Right hindlimb (tissue), 1 donor: ENCODE results near the gene B3GALT6.
"Not testable (repeated sequence)": the region's sequence is repeated elsewhere in the genome, so short reads cannot be mapped to it uniquely, and the experiment has no call there.

ENCODE experiments used
- DNase-seq: peaks from one replicate; pipeline ENCODE4 v3.0.0-alpha.2; 2018

The B3GALT6 gene

DNA sequence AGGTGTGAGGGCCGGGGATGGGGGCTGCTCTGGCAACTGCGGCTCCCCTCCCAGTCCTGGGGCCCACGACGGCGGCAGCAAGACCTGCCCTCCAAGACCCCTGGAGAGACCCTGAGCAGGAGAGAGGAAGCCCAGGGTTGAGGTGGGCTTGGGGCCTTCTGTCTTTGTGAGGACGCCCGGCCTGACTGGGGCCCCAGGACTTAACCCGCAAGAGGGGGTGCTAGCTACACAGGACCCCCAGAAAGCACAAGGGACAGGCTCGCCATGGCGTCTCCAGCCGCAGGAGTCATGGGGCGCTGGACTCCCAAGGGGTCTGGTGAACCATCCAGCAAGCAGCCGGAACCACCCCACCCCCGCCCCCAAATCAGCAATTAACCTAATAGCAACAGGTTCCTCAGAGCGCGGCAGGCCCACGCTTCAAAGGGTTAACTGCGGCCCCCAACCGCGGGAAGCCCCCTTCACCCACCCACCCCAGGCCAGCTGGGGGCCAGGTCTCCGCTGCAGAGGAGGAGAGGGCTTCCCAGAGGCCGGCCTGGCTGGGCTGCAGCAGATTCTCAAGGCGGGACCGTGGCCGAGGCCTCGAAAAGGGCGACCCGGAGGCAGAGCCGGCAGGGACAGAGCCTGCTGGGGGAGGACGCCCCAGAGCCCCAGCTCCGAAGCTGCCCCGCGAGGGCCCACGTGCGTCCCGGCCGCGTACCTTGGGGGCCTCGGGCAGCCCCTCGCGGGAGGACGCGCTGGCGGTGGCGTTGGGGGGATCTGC, 14.0 kb downstream of the B3GALT6 start:
- DNase-seq, result no peak

- no peak for DNase-seq
Observed at GRCh38 chr1:1246577-1247340, 14.7 kb downstream of the B3GALT6 start, which contains the start of gene C1QTNF12. TSS of gene C1QTNF12 (minus strand) at chr1:1246722. CDS start at chr1:1246690, 32 bp downstream.

- no peak for DNase-seq
Observed at GRCh38 chr1:1247341-1247913, 15.4 kb downstream of the B3GALT6 start.

DNA sequence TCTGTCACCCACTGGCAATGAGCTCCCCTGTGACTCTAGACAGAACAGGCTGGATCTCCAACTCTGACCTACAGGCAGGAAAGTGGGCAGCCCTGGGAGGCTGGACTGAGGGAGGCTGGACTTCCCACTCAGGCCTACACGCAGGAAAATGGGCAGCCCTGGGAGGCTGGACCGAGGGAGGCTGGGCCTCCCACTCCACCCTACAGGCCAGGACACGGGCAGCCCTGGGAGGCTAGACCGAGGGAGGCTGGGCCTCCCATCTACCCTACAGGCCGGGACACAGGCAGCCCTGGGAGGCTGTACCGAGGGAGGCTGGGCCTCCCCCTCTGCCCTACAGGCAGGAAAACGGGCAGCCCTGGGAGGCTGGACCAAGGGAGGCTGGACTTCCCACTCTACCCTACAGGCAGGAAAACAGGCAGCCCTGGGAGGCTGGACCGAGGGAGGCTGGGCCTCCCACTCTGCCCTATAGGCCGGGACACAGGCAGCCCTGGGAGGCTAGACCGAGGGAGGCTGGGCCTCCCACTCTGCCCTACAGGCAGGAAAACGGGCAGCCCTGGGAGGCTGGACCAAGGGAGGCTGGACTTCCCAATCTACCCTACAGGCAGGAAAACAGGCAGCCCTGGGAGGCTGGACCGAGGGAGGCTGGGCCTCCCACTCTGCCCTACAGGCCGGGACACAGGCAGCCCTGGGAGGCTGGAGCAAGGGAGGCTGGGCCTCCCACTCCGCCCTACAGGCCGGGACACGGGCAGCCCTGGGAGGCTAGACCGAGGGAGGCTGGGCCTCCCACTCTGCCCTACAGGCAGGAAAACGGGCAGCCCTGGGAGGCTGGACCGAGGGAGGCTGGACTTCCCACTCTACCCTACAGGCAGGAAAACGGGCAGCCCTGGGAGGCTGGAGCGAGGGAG, 16.2 kb downstream of the B3GALT6 start:
- DNase-seq, result not testable (repeated sequence)

GRCh38 chr1:1250786-1251284, 18.8 kb downstream of the B3GALT6 start:
- DNase-seq, result no peak

DNA sequence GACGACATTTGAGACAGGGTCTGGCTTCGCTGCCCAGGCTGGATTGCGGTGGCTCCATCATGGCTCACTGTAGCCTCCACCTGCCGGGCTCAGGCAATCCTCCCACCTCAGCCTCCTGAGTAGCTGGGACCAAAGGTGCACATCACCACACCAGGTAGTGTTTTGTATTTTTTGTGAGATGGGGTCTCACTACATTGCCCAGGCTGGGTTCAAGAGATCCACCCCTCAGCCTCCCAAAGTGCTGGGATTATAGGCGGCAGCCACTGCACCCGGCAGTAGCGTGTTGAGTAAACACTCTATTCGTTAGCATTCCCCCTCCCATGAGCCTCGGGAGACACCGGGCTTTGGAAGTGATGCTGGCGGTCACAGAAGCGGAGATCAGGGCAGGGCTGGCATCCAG, 21.3 kb downstream of the B3GALT6 start:
- no peak for DNase-seq

GRCh38 chr1:1253972-1254666, 22.1 kb downstream of the B3GALT6 start:
- no peak for DNase-seq

- DNase-seq, result no peak
Observed at GRCh38 chr1:1254667-1254998, 22.6 kb downstream of the B3GALT6 start.

DNA sequence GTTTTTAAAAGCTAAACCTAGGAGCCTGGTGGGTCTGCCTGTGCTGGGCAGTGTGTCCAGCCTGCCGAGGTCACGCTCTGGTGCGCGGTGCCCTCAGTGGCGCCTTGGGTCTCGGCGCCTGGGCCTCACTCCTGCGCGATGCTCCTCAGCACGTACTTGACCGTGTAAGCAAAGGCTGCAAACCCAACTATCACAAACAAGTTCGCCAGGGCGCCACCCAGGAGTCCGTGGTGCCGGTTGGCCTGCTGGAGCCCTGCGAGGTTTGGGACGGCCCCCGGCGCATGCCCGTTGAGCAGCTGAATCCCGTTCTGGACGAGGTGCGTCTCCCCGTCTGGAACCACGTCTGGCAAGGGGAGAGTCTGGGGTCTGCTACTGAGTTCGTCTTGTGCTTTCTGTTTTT, 23.0 kb downstream of the B3GALT6 start:
- DNase-seq, result no peak

DNA sequence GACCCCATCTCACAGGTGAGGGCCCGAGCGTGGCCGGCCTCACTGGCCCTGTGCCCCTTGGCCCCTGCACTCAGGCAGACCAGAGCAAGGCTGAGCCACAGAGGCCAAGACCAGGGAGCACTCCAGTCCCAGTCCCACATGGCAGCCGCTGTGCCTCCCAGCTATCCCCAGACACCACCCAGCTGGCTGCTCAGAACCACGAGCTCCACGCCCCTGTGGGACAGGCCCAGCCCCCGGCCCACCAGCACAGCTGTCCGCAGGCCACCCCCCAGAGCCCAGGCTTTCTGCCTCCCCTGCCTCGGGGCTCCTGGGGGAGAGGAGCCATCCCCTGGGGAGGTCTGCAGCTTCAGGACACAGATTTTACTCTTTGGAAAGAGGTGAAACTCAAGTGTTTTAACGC, 23.6 kb downstream of the B3GALT6 start:
- DNase-seq, result no peak

DNA sequence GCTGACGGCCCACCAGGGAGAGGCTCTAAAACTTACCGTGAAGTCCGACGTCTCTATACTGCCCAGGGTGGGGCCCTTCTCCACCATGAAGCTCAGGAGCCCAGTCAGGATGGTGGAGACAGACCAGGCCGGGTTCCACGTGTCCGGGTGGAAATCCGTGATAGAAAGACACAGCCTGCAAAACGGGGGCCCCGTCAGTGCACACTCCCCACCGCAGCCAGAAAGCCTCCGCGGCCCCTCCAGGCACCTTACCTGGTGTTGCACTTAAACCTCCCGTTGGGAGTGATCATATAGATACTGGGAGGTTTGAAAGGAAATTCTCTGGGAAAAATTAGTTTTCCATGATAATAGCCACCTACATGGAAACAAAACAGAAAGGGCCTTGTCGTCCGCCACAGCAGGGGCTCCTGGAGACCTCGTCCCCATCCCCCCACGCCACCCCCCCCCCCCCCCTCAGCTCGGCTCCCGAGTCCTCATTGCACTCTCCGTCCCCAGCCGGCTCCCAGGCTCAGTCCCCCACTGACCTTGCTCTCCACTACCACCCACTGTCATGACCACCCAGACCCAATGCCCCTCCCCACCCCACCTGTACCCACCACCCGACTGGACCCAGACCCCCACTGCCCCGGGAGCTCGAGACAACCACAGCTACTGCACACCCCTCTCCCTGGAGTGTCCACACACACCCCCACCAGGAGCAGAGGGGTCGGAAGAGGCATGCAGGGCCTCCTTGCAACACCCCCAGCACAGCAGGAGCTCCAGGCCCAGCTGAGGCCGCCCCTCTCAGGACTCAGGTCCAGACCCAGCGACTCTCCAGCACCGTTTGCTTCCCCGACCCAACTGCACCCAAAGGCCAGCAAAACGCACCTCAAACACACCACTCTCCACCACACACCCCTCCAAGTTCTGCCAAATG, 25.2 kb downstream of the B3GALT6 start:
- DNase-seq, result no peak

DNA sequence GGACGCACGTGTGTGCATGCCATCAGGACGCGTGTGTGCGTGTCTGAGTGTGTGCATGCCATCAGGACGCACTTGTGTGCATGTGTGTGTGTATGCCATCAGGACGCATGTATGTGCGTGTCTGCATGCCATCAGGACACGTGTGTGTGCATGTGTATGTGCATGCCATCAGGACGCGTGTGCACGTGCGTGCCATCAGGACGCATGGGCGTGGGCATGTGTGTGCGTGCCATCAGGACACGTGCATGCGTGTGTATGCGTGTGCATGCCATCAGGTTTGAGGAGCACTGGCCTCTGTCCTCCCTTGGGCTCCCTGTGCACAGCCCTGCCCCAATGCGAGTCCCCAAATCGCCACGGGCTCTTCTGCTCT, 27.1 kb downstream of the B3GALT6 start:
- DNase-seq, result no peak

DNA sequence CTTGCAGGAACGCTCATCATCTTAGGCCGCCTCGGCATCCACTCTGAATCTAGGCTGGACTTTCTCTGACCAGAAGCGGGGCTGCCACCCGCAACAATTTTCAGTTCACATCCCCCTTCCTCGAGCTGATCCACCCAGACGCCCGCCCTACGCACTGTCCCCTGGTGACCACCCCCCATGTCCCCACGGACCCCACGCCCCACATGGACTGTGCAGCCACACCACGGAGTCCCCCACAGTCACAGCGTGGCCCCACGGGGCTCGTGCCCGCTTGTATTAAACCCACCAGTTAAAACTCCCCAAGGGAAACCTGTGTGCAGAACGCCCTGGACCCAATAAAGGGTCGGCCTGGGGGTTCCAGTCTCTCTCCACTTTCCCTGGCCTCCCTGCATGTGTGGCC, 27.5 kb downstream of the B3GALT6 start:
- DNase-seq, result no peak

DNA sequence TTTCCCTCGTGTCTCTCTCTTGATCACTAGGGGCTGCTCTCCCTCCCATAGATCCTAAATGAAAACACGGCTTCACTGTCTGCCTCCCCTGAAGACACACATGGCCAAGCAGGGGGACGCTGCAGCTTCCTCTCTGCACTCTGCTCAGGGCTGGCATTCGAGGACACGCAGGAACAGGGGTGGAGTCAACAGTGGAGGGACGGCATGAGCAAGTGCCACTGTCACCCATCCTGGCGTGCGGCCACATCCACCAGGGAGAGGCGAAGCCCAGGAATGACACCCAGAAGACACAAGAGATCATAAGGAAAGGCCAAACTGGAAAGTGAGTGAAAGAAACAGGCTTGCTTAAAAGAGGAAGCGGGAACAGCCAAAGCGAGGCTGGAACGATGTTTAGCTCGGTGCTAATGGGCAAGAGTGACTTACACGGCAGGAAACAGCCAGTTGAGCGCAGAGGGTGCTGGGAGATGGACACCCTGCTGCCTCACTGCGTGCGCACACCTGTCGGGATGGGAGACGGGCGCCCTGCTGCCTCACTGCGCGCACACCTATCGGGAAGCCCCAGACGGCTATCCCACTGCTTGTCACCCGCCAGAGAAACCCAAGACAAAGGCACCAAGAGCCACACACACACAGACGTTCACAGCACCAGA, 28.0 kb downstream of the B3GALT6 start:
- DNase-seq, result no peak

DNA sequence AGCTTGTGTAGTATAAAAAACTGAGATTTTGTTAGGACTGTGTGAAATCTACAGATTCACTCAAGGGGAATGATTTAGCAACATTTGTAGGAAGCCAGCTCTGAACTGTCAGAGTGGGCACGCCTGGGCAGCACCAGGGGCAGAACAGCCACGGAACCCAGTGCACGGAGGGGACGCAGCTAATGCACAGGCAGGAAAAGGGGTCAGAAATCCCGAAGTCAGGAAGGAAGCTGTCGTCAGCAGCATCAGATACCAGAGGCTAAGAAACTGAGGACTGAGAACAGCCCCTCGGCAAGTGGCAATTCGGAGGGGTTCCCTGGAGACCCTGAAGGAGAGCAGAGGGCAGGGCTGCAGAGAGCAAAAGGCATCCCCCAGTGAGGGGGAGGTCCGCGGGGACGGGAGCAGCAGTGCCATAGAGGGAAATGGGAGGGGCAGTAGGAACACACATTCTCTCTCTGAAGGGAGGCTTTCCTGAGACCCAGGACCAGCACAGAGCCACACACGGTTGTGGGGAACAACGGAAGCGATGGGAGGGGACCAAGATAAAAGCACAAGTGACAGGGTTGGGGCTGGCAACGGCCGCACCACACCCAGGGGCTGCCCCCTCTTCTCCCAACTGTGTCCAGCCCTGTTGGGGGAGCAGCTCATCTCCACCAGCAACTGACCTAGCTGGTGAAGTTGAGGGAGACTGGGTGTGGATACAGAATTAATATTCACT, 29.0 kb downstream of the B3GALT6 start:
- no peak for DNase-seq

DNA sequence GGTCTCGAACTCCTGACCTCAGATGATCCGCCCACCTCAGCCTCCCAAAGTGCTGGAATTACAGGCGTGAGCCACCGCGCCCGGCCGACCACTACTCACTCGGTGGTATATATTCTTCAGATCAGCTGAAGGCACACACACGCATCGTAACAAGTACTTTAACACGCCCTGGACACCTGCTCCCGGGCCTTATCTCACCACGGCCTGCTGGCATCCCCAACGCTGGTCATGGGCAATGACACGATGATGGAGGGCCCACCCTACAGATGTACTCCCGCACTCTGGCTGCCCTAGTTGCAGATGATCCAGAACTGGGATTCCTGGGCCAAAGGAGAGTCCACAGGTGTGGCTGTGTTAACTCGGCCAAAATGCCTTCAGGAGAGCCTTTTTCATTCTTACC, 30.0 kb downstream of the B3GALT6 start:
- DNase-seq, result no peak

DNA sequence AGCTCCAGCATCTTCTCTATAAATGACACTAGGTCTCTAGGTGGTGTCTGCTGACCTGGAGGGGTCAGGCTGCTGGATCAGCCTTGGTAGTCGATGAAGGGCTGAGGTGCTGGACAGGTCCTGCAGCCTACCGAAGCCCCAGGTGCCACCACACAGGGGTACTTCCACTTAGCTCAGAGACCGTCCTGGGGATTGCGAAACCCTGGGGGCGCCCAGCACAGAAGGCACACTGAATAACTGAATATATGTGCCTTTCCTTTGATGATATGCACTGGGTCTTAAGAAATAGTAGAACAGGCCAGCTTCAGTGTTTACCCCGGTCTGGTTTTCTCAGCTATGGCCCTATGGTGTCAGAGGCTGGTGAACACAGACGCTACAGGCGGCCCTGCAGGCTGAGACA, 30.7 kb downstream of the B3GALT6 start:
- DNase-seq, result no peak

DNA sequence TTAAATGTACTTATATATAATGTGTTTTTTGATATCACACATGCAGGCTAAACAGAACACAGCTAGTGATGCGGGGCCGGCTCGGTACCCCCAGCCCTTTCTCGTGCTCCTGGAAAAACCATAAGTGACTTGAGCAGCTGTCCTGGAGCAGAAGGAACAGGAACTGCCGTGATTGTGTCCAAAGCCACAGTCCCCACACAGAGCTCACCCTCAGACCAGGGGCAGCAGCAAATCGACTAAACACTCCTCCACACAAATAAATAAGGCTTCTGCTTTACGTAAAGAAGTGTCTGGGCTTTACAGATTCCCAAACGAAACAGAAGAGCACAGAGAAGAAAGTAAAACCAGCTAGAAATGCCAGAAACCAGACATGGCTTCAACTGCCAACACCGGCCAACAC, 32.0 kb downstream of the B3GALT6 start:
- DNase-seq, result no peak

DNA sequence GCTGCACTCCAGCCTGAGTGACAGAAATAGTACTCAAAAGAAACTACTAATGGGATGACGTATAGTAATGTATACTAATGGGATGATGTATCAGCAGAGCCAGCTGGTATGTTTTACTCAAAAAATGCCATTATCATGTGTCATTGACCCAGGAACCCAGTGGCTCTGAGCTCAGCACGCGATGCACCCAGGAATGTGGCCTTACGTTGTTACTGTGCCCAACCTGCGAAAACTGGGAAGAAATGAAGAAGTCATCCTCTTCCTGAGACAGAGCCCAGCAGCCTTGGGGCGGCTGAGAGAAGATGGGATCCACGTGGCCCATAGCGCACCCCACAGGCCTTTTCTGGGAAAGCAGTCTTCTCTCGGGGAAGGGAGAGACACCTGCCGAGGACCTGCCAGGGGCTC, 32.8 kb downstream of the B3GALT6 start:
- DNase-seq, result no peak
